ENCODE data around the gene WNT16. TPM values are rescaled to one million over a fixed set of nuclear protein-coding genes. Genes with fewer than 3 reads are reported as not detected.

WNT16 gene
- total RNA-seq, 1 donor from 2014 or later: not detected

GRCh38 chr7:121385056-121385799 is 56.4 kb downstream of the WNT16 start:
- intact Hi-C loops (cut with micrococcal nuclease): no loop called here
- no peak for TF ChIP-seq CTCF (IDR thresholded peaks at IDR 0.05; ENCODE audit: borderline replicate concordance)

GRCh38 chr7:121385800-121386179 is 57.0 kb downstream of the WNT16 start:
- intact Hi-C loops (cut with micrococcal nuclease): no loop called here
- H3K27me3 ChIP-seq (ENCODE audit: low read depth): no peaks in the 10 kb centered on the region

More at GRCh38 chr7:121385056-121385799, 56.4 kb downstream of the WNT16 start:
- H3K4me1 ChIP-seq: peaks cover 52% of the 10 kb centered on the region
- H3K4me3 ChIP-seq: no peak overlapping the region
- no peak overlapping the region for H3K27ac ChIP-seq (replicated peaks)
- no peaks in the 10 kb centered on the region for H3K27me3 ChIP-seq (ENCODE audit: low read depth)
- no peak for DNase-seq
- no peaks in the 10 kb centered on the region for H3K9me3 ChIP-seq (replicated peaks)
- H3K36me3 ChIP-seq: no peaks in the 10 kb centered on the region

GRCh38 chr7:121388950-121389349 is 60.1 kb downstream of the WNT16 start:
- peaks cover 30% of the 10 kb centered on the region for H3K4me1 ChIP-seq
- H3K9me3 ChIP-seq (replicated peaks): no peaks in the 10 kb centered on the region
- peaks cover 7% of the 10 kb centered on the region for H3K36me3 ChIP-seq
- intact Hi-C loops (cut with micrococcal nuclease): no loop called here
- no peak for TF ChIP-seq CTCF (IDR thresholded peaks at IDR 0.05; ENCODE audit: borderline replicate concordance)
- DNase-seq: no peak
- no peak overlapping the region for H3K27ac ChIP-seq (replicated peaks)
- H3K4me3 ChIP-seq: no peak overlapping the region
- no peaks in the 10 kb centered on the region for H3K27me3 ChIP-seq (ENCODE audit: low read depth)

More at GRCh38 chr7:121385800-121386179, 57.0 kb downstream of the WNT16 start:
- Histone ChIP-seq H3K36me3 (no peaks in the 10 kb centered on the region), H3K4me1 (peaks cover 52% of the 10 kb centered on the region), H3K9me3 (replicated peaks) (no peaks in the 10 kb centered on the region), H3K4me3 (no peak overlapping the region), H3K27ac (replicated peaks) (no peak overlapping the region)
- no peak for DNase-seq
- no peak for TF ChIP-seq CTCF (IDR thresholded peaks at IDR 0.05; ENCODE audit: borderline replicate concordance)

- H3K27ac ChIP-seq (replicated peaks): no peak overlapping the region
- H3K4me3 ChIP-seq: no peak overlapping the region
- H3K4me1 ChIP-seq: peaks cover 30% of the 10 kb centered on the region
- no peaks in the 10 kb centered on the region for H3K27me3 ChIP-seq (ENCODE audit: low read depth)
- TF ChIP-seq CTCF (IDR thresholded peaks at IDR 0.05; ENCODE audit: borderline replicate concordance): no peak
- intact Hi-C loops (cut with micrococcal nuclease): no loop called here
- DNase-seq: no peak
- no peaks in the 10 kb centered on the region for H3K9me3 ChIP-seq (replicated peaks)
- H3K36me3 ChIP-seq: peaks cover 7% of the 10 kb centered on the region
These were observed 61.3 kb downstream of the WNT16 start for GRCh38 chr7:121390109-121390508.

GRCh38 chr7:121390617-121391016 is 61.8 kb downstream of the WNT16 start:
- Histone ChIP-seq H3K9me3 (replicated peaks) (no peaks in the 10 kb centered on the region), H3K4me3 (no peak overlapping the region), H3K27ac (replicated peaks) (no peak overlapping the region), H3K4me1 (peaks cover 30% of the 10 kb centered on the region), H3K27me3 (ENCODE audit: low read depth) (no peaks in the 10 kb centered on the region), H3K36me3 (peaks cover 7% of the 10 kb centered on the region)
- DNase-seq: no peak
- no peak for TF ChIP-seq CTCF (IDR thresholded peaks at IDR 0.05; ENCODE audit: borderline replicate concordance)
- intact Hi-C loops (cut with micrococcal nuclease): no loop called here

Other genes with a start within 250 kb of the WNT16 start
- 46.2 TPM for gene FAM3C, start 67.3 kb downstream of the WNT16 start, total RNA-seq